ENCODE measurements around the gene FAM32A.

DNA sequence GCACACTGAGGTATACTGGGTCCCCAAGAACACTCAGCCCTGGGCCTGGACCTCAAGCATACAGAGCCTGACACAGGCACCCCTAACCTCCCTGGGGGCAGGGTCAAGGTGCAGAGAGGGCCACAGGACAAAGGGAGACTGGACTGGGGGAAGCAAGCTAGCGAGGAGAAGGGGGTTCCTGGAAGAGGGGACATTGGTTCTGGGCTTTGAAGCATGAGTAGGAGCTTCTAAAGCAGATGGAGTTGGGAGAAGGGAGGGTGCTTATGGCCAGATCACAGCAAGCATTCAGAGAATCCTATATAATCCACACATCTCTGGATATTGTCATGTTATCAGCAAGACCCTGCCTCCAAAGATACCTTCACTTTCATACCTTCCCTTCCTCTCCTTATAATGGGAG lies 15.1 kb upstream of the FAM32A start:
- TF ChIP-seq POLR2A (IDR thresholded peaks at IDR 0.05; ENCODE audit: low read depth, low read length): no peak
- TF ChIP-seq SMC3 (IDR thresholded peaks at IDR 0.05; ENCODE audit: borderline replicate concordance, low read length): no peak
- TF ChIP-seq POLR2AphosphoS2 (IDR thresholded peaks at IDR 0.05; ENCODE audit: low read depth, low read length): no peak
- TF ChIP-seq, protein P1, sequence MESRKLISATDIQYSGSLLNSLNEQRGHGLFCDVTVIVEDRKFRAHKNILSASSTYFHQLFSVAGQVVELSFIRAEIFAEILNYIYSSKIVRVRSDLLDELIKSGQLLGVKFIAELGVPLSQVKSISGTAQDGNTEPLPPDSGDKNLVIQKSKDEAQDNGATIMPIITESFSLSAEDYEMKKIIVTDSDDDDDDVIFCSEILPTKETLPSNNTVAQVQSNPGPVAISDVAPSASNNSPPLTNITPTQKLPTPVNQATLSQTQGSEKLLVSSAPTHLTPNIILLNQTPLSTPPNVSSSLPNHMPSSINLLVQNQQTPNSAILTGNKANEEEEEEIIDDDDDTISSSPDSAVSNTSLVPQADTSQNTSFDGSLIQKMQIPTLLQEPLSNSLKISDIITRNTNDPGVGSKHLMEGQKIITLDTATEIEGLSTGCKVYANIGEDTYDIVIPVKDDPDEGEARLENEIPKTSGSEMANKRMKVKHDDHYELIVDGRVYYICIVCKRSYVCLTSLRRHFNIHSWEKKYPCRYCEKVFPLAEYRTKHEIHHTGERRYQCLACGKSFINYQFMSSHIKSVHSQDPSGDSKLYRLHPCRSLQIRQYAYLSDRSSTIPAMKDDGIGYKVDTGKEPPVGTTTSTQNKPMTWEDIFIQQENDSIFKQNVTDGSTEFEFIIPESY (IDR thresholded peaks at IDR 0.05): no peak
- TF ChIP-seq HDAC6 (IDR thresholded peaks at IDR 0.05; ENCODE audit: unreplicated experiment): no peak
- TF ChIP-seq EZH2 (IDR thresholded peaks at IDR 0.05; ENCODE audit: borderline replicate concordance, control insufficient read depth, low read depth, low read length): no peak
- TF ChIP-seq YY1 (IDR thresholded peaks at IDR 0.05; ENCODE audit: low read depth, low read length): no peak
- TF ChIP-seq, protein P2, sequence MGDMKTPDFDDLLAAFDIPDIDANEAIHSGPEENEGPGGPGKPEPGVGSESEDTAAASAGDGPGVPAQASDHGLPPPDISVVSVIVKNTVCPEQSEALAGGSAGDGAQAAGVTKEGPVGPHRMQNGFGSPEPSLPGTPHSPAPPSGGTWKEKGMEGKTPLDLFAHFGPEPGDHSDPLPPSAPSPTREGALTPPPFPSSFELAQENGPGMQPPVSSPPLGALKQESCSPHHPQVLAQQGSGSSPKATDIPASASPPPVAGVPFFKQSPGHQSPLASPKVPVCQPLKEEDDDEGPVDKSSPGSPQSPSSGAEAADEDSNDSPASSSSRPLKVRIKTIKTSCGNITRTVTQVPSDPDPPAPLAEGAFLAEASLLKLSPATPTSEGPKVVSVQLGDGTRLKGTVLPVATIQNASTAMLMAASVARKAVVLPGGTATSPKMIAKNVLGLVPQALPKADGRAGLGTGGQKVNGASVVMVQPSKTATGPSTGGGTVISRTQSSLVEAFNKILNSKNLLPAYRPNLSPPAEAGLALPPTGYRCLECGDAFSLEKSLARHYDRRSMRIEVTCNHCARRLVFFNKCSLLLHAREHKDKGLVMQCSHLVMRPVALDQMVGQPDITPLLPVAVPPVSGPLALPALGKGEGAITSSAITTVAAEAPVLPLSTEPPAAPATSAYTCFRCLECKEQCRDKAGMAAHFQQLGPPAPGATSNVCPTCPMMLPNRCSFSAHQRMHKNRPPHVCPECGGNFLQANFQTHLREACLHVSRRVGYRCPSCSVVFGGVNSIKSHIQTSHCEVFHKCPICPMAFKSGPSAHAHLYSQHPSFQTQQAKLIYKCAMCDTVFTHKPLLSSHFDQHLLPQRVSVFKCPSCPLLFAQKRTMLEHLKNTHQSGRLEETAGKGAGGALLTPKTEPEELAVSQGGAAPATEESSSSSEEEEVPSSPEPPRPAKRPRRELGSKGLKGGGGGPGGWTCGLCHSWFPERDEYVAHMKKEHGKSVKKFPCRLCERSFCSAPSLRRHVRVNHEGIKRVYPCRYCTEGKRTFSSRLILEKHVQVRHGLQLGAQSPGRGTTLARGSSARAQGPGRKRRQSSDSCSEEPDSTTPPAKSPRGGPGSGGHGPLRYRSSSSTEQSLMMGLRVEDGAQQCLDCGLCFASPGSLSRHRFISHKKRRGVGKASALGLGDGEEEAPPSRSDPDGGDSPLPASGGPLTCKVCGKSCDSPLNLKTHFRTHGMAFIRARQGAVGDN (IDR thresholded peaks at IDR 0.05): no peak
- no peak for TF ChIP-seq HDAC2 (IDR thresholded peaks at IDR 0.05)
- no peak for TF ChIP-seq FOS (IDR thresholded peaks at IDR 0.05; ENCODE audit: borderline replicate concordance, extremely low read depth, insufficient read length)
- TF ChIP-seq NRF1 (conservative IDR thresholded peaks at IDR 0.05; ENCODE audit: low read depth, low read length): no peak
- TF ChIP-seq, protein P3, sequence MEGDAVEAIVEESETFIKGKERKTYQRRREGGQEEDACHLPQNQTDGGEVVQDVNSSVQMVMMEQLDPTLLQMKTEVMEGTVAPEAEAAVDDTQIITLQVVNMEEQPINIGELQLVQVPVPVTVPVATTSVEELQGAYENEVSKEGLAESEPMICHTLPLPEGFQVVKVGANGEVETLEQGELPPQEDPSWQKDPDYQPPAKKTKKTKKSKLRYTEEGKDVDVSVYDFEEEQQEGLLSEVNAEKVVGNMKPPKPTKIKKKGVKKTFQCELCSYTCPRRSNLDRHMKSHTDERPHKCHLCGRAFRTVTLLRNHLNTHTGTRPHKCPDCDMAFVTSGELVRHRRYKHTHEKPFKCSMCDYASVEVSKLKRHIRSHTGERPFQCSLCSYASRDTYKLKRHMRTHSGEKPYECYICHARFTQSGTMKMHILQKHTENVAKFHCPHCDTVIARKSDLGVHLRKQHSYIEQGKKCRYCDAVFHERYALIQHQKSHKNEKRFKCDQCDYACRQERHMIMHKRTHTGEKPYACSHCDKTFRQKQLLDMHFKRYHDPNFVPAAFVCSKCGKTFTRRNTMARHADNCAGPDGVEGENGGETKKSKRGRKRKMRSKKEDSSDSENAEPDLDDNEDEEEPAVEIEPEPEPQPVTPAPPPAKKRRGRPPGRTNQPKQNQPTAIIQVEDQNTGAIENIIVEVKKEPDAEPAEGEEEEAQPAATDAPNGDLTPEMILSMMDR (IDR thresholded peaks at IDR 0.05 in 2 of 3, conservative IDR thresholded peaks at IDR 0.05 in 1 of 3; ENCODE audit: control insufficient read depth in 2 of 3, extremely low read depth in 1 of 3, insufficient read depth in 1 of 3, low read depth in 3 of 3, low read length in 3 of 3): no peak
- no peak for TF ChIP-seq DPF2 (IDR thresholded peaks at IDR 0.05)
